Esophagus muscularis mucosa (tissue), 4 donors: ENCODE measurements around the gene MAGI3. TPM values are rescaled to one million over a fixed set of nuclear protein-coding genes. Genes with fewer than 3 reads are reported as not detected.

ENCODE experiments used
- DNase-seq: peaks from one replicate; pipeline ENCODE4 v3.0.0-alpha.2; 2017; ENCODE audit errors: extremely low spot score
- H3K27ac ChIP-seq, 4 donors: fragments of 200-600 bp; sonication (generic); replicated peaks in 1 of 4; 1 replicate in 3 of 4; 2 replicates in 1 of 4; pipeline ENCODE4 v1.5.1; 2016 to 2019; ENCODE audit warnings: mild to moderate bottlenecking in 1 of 4
- H3K27me3 ChIP-seq, 4 donors: fragments of 200-600 bp; sonication (generic); one replicate each; pipeline versions ENCODE4 v1.5.1 to v1.6.0; 2016 to 2019
- H3K36me3 ChIP-seq, 4 donors: fragments of 200-600 bp; sonication (generic); one replicate each; pipeline ENCODE4 v1.5.1; 2016 to 2019
- H3K4me1 ChIP-seq, 4 donors: fragments of 200-600 bp; sonication (generic); one replicate each; pipeline ENCODE4 v1.5.1; 2016 to 2019
- H3K4me3 ChIP-seq, 4 donors: fragments of 200-600 bp; sonication (generic); 1 replicate in 2 of 4; 2 replicates in 2 of 4; pipeline ENCODE4 v1.5.1; 2016 to 2019; ENCODE audit warnings: mild to moderate bottlenecking in 4 of 4, moderate library complexity in 1 of 4
- H3K9me3 ChIP-seq, 4 donors: fragments of 200-600 bp; sonication (generic); 1 replicate in 3 of 4; 2 replicates in 1 of 4; pipeline ENCODE4 v1.5.1; 2016 to 2019
- EP300 ChIP-seq: sonication (generic); formaldehyde crosslinking; IDR thresholded peaks from one replicate; pipeline ENCODE4 v1.6.1; 2017; ENCODE audit warnings: antibody characterized with exemption
- POLR2A ChIP-seq: fragments of 450-650 bp; IDR thresholded peaks from one replicate; pipeline ENCODE4 v1.6.1; 2017; ENCODE audit warnings: antibody characterized with exemption, moderate library complexity, mild to moderate bottlenecking, low read depth
- POLR2AphosphoS5 ChIP-seq, 2 donors: sonication (generic); formaldehyde crosslinking; IDR thresholded peaks; one replicate each; pipeline ENCODE4 v1.6.1; 2017; ENCODE audit warnings: antibody characterized with exemption in 2 of 2
- WGBS: methylation state at CpG from one replicate; pipeline ENCODE4 v1.1.5; 2018; 5-methylcytosine and 5-hydroxymethylcytosine counted together
- intact Hi-C: fragments of 100-400 bp; cut with DNase I; formaldehyde crosslinking; loops from one replicate; pipeline ENCODE4 v1.15.1; 2023
- total RNA-seq, 4 donors: library from RNA; depleted of rRNA; stranded (reverse); fragments of >200 nt; gene quantifications; one replicate each; pipeline versions ENCODE4 v1.1.0 to v1.2.1, GENCODE V29; 2016
- TF ChIP-seq, protein P1 (sequence below), 3 experiments: fragments of 200-600 bp in 2 of 3; fragments of 450-650 bp in 1 of 3; sonication (generic) in 2 of 3; IDR thresholded peaks; one replicate each; pipeline ENCODE4 v1.5.1; 2017 to 2019; ENCODE audit warnings: antibody characterized with exemption in 3 of 3, mild to moderate bottlenecking in 2 of 3, moderate library complexity in 1 of 3

Gene MAGI3
- total RNA-seq, 4 donors from 2014 or later = 14.6 to 21.7 (median 16.4) TPM

DNA sequence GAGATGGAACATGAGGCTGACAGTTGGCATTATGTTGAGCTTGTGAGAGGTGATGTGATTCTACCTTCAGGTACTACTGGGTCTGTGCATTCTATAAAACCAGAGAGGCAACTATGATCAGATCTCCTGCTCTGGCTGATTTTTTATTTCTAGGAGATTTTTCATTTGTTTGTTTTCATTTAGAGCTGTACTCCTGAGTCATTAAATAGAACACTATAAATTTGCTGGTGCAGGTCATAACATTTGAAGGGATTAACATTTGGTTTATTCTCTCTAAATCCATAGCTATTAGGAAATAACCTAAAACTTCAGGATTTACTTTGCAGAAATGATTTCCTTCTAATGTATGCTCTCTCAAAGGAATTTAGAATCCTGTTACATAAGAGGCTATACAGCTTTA, 42.9 kb downstream of the MAGI3 start:
- peaks cover 0 to 28% (median 17%) of the 10 kb centered on the region in 4 donors for H3K4me1 ChIP-seq
- H3K36me3 ChIP-seq = no peaks in the 10 kb centered on the region
- H3K27me3 ChIP-seq = no peaks in the 10 kb centered on the region
- H3K27ac ChIP-seq = no peak overlapping the region
- no peak overlapping the region for H3K4me3 ChIP-seq
- no peak for TF ChIP-seq POLR2AphosphoS5 (IDR thresholded peaks at IDR 0.05)
- TF ChIP-seq, protein P1, sequence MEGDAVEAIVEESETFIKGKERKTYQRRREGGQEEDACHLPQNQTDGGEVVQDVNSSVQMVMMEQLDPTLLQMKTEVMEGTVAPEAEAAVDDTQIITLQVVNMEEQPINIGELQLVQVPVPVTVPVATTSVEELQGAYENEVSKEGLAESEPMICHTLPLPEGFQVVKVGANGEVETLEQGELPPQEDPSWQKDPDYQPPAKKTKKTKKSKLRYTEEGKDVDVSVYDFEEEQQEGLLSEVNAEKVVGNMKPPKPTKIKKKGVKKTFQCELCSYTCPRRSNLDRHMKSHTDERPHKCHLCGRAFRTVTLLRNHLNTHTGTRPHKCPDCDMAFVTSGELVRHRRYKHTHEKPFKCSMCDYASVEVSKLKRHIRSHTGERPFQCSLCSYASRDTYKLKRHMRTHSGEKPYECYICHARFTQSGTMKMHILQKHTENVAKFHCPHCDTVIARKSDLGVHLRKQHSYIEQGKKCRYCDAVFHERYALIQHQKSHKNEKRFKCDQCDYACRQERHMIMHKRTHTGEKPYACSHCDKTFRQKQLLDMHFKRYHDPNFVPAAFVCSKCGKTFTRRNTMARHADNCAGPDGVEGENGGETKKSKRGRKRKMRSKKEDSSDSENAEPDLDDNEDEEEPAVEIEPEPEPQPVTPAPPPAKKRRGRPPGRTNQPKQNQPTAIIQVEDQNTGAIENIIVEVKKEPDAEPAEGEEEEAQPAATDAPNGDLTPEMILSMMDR (IDR thresholded peaks at IDR 0.05) = no peak
- no peak for TF ChIP-seq EP300
- TF ChIP-seq POLR2A = no peak
- H3K9me3 ChIP-seq = no peaks in the 10 kb centered on the region
- no peak for DNase-seq
- intact Hi-C loops = no loop called here

DNA sequence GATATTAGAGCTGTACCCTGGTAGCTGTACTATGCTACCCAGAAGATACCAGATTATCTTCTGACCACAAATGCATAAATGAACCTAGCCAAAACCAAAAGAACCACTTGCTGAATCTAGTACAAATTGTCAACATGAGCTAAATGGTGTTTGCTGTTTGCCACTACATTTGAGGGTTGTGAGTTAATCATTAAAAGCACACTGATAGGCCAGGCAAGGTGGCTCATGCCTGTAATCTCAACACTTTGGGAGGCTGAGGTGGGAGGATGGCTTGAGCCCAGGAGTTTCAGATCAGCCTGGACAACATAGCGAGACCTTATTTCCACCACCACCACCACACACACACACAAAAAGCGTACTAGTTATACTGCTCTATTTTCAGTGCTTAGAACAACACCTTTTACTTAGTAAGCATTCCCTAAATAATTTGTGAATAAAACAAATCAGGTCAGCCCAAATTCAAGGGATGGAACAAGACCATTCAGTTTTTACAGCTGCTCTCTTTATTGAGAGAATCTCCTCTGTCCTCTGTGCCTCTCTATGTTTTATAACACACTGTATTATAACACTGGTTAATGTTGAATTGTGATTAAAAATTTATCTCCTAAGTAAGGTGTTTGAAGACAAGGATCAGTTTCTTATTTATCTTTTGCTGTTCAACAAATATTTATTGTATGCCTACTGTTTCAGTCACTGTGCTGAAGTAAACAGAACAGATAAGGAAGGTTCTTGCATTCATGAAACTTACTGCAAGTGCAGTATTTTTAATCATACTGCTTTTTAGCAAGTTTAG, 44.0 kb downstream of the MAGI3 start:
- intact Hi-C loops = no loop called here
- Histone ChIP-seq H3K36me3 (no peaks in the 10 kb centered on the region), H3K27me3 (no peaks in the 10 kb centered on the region), H3K4me3 (no peak overlapping the region), H3K4me1 (peaks cover 0 to 25% (median 15%) of the 10 kb centered on the region in 4 donors), H3K9me3 (no peaks in the 10 kb centered on the region), H3K27ac (no peak overlapping the region)
- TF ChIP-seq EP300 (no peak), POLR2AphosphoS5 (IDR thresholded peaks at IDR 0.05) (no peak), POLR2A (no peak)
- TF ChIP-seq, protein P1 (IDR thresholded peaks at IDR 0.05) = no peak
- 100% methylated on average over 2 of the region's 2 CpGs for WGBS
- DNase-seq = no peak

DNA sequence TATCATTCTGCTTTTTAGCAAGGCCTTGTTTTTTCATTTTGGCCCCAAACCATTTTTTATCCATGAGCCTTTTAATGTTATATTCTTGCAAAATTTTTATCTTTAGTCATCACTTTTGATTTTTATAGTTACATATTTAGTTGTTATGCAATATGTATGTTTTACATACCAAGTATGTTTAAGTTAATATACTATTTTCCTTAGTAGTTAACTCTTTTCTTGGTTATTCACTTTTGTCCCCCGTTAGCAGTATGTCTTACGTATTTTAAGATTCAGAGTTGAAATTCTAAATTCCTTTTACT, 44.5 kb downstream of the MAGI3 start:
- Histone ChIP-seq H3K27me3 (no peaks in the 10 kb centered on the region), H3K4me1 (peaks cover 0 to 19% (median 10%) of the 10 kb centered on the region in 4 donors), H3K9me3 (no peaks in the 10 kb centered on the region), H3K27ac (no peak overlapping the region), H3K4me3 (no peak overlapping the region), H3K36me3 (no peaks in the 10 kb centered on the region)
- TF ChIP-seq POLR2AphosphoS5 (IDR thresholded peaks at IDR 0.05) (no peak), POLR2A (no peak), EP300 (no peak)
- TF ChIP-seq, protein P1 (IDR thresholded peaks at IDR 0.05) = no peak
- intact Hi-C loops = no loop called here
- DNase-seq = no peak
- 95% methylated on average over 2 of the region's 2 CpGs for WGBS

DNA sequence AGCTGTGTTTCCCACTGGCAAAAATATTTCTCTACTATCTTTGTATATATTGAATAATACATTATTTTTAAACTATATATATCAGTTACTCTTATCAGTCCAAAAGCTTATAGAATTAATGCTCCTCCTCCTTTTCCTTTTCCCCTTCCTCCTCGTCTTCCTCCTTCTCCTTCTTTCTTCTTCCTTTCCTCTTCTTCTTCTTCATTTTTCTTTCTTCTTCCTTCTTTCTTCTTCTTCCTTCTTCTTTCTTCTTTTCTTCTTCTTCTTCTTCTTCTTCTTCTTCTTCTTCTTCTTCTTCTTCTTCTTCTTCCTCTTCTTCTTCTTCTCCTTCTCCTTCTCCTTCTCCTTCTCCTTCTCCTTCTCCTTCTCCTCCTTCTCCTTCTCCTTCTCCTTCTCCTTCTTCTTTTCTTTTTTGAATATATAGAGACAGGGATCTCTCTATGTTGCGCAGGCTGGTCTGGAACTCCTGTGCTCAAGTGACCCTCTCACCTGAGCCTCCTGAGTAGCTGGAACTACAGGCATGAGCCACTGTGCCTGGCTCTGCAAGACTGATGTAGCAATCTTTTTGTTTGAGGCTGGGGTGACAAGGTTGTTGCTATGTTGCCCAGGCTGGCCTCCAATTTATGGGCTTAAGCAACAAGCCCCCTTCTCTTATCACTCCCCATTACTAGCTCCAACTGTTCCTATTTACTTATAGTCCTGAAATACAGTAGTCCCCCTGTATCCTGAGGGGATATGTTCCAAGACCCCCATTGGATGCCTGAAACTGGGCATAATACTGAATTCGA, 47.4 kb downstream of the MAGI3 start:
- Histone ChIP-seq H3K27ac (no peak overlapping the region), H3K27me3 (no peaks in the 10 kb centered on the region), H3K9me3 (no peaks in the 10 kb centered on the region), H3K36me3 (no peaks in the 10 kb centered on the region), H3K4me3 (no peak overlapping the region), H3K4me1 (peaks cover 0 to 6% (median 0%) of the 10 kb centered on the region in 4 donors)
- no peak for DNase-seq
- intact Hi-C loops = no loop called here
- WGBS = 95% methylated on average over 3 of the region's 3 CpGs
- TF ChIP-seq, protein P1 (IDR thresholded peaks at IDR 0.05) = no peak
- no peak for TF ChIP-seq POLR2A
- no peak for TF ChIP-seq POLR2AphosphoS5 (IDR thresholded peaks at IDR 0.05)
- TF ChIP-seq EP300 = no peak
